SU-DHL-6 (cell line): ENCODE results near the gene EFCAB8.

Experiments
- CTCF ChIP-seq: fragments of 200-600 bp; sonication (generic); IDR thresholded peaks from one replicate; pipeline ENCODE4 v1.5.1; 2017; ENCODE audit warnings: antibody characterized with exemption, mild to moderate bottlenecking, low read length, moderate library complexity; ENCODE audit not compliant: insufficient read depth, poor library complexity, severe bottlenecking
- EZH2phosphoT487 ChIP-seq: fragments of 200-600 bp; sonication (generic), shearing (Covaris generic); conservative IDR thresholded peaks from 2 replicates; pipeline ENCODE4 v1.6.1; 2018; ENCODE audit warnings: mild to moderate bottlenecking, antibody characterized with exemption, low read length, moderate library complexity, mixed read lengths

GRCh38 chr20:32971703-32972161, 113.0 kb downstream of the EFCAB8 start:
- TF ChIP-seq CTCF (no peak), EZH2phosphoT487 (no peak)
